LNCAP (cell line): ENCODE data around the gene ADAMTS1.

Source experiments
- CTCF ChIP-seq: fragments of 450-650 bp; IDR thresholded peaks from 2 replicates; pipeline ENCODE4 v1.5.1; 2017; ENCODE audit warnings: mild to moderate bottlenecking

The ADAMTS1 gene

GRCh38 chr21:26849428-26850115 lies 4.4 kb upstream of the ADAMTS1 start:
- peak; percentile 25; the same call in 1 of the 2 replicates for TF ChIP-seq CTCF

GRCh38 chr21:26847921-26848320 lies 2.7 kb upstream of the ADAMTS1 start:
- no peak for TF ChIP-seq CTCF

- no peak for TF ChIP-seq CTCF
Measured at GRCh38 chr21:26847002-26847401, 1.8 kb upstream of the ADAMTS1 start.

- TF ChIP-seq CTCF, result no peak
Measured at GRCh38 chr21:26846036-26846931, 1.1 kb upstream of the ADAMTS1 start.

GRCh38 chr21:26845759-26846035 lies 488 bp upstream of the ADAMTS1 start:
- TF ChIP-seq CTCF, result no peak

GRCh38 chr21:26844258-26845065 lies 747 bp downstream of the ADAMTS1 start:
- no peak; the same call in 1 of the 2 replicates for TF ChIP-seq CTCF

GRCh38 chr21:26843933-26844257 lies 1.3 kb downstream of the ADAMTS1 start:
- no peak for TF ChIP-seq CTCF
